ENCODE results near the gene RRP36.

- TF ChIP-seq CTCF (conservative IDR thresholded peaks at IDR 0.05; ENCODE audit: low read depth, low read length) (no peak), EZH2 (IDR thresholded peaks at IDR 0.05; ENCODE audit: low read length, unreplicated experiment) (no peak)
These were observed 14.3 kb upstream of the RRP36 start for GRCh38 chr6:43007126-43007525.
